ENCODE results near the gene C15orf39. TPM values are rescaled to one million over a fixed set of nuclear protein-coding genes. Genes with fewer than 3 reads are reported as not detected.

Gene C15orf39
- total and polyA plus RNA-seq, 9 of the 15 experiments (the other 6 are each of a cell fraction or from before 2014, with no cell fraction given): 0.31 to 29.8 (median 4.4) TPM

GRCh38 chr15:75153087-75153486, 48.6 kb upstream of the C15orf39 start (continued):
- TF ChIP-seq FOXO4 (CRISPR knock-in tag; IDR thresholded peaks at IDR 0.05) (no peak), MYC (IDR thresholded peaks at IDR 0.05; ENCODE audit: low read depth, low read length) (0 out of 2 replicates have a peak, but pooled peaks have one; percentile 27), MYC (CRISPR knock-in tag; IDR thresholded peaks at IDR 0.05; ENCODE audit: borderline replicate concordance, low read depth) (no peak), RNF2 (IDR thresholded peaks at IDR 0.05) (no peak), TEAD4 (IDR thresholded peaks at IDR 0.05; ENCODE audit: low read length) (no peak), TEAD4 (CRISPR knock-in tag; IDR thresholded peaks at IDR 0.05; ENCODE audit: borderline replicate concordance) (no peak), CBX5 (IDR thresholded peaks at IDR 0.05; ENCODE audit: borderline replicate concordance, low read depth) (no peak), PML (IDR thresholded peaks at IDR 0.05; ENCODE audit: low read length) (no peak), MCM3 (IDR thresholded peaks at IDR 0.05) (no peak), SNIP1 (IDR thresholded peaks at IDR 0.05; ENCODE audit: low read depth) (no peak), ZNF134 (CRISPR knock-in tag; conservative IDR thresholded peaks at IDR 0.05) (no peak), PRDM10 (IDR thresholded peaks at IDR 0.05; ENCODE audit: partially characterized antibody) (peak; percentile 59), LEF1 (IDR thresholded peaks at IDR 0.05) (no peak), EHMT2 (IDR thresholded peaks at IDR 0.05) (no peak), CHAMP1 (IDR thresholded peaks at IDR 0.05) (0 out of 2 replicates have a peak, but pooled peaks have one; percentile 44)
- TF ChIP-seq, protein P1, sequence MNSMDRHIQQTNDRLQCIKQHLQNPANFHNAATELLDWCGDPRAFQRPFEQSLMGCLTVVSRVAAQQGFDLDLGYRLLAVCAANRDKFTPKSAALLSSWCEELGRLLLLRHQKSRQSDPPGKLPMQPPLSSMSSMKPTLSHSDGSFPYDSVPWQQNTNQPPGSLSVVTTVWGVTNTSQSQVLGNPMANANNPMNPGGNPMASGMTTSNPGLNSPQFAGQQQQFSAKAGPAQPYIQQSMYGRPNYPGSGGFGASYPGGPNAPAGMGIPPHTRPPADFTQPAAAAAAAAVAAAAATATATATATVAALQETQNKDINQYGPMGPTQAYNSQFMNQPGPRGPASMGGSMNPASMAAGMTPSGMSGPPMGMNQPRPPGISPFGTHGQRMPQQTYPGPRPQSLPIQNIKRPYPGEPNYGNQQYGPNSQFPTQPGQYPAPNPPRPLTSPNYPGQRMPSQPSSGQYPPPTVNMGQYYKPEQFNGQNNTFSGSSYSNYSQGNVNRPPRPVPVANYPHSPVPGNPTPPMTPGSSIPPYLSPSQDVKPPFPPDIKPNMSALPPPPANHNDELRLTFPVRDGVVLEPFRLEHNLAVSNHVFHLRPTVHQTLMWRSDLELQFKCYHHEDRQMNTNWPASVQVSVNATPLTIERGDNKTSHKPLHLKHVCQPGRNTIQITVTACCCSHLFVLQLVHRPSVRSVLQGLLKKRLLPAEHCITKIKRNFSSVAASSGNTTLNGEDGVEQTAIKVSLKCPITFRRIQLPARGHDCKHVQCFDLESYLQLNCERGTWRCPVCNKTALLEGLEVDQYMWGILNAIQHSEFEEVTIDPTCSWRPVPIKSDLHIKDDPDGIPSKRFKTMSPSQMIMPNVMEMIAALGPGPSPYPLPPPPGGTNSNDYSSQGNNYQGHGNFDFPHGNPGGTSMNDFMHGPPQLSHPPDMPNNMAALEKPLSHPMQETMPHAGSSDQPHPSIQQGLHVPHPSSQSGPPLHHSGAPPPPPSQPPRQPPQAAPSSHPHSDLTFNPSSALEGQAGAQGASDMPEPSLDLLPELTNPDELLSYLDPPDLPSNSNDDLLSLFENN (IDR thresholded peaks at IDR 0.05; ENCODE audit: low read depth in 2 of 2, low read length in 2 of 2): no peak
- TF ChIP-seq, protein P2, sequence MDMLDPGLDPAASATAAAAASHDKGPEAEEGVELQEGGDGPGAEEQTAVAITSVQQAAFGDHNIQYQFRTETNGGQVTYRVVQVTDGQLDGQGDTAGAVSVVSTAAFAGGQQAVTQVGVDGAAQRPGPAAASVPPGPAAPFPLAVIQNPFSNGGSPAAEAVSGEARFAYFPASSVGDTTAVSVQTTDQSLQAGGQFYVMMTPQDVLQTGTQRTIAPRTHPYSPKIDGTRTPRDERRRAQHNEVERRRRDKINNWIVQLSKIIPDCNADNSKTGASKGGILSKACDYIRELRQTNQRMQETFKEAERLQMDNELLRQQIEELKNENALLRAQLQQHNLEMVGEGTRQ (CRISPR knock-in tag; IDR thresholded peaks at IDR 0.05): peak; percentile 24; the same call in 1 of the 2 replicates
